ENCODE measurements around the gene GSG1L2.

- TF ChIP-seq CTCF (IDR thresholded peaks at IDR 0.05; ENCODE audit: insufficient read depth, low read depth, low read length) (no peak), EZH2 (IDR thresholded peaks at IDR 0.05; ENCODE audit: insufficient read depth, low read length) (no peak)
Measured at GRCh38 chr17:9766970-9767369, 54.9 kb downstream of the GSG1L2 start.
